ENCODE results near the gene ANKRD45.
"Not testable (repeated sequence)": the region's sequence is repeated elsewhere in the genome, so short reads cannot be mapped to it uniquely, and the experiment has no call there.

ANKRD45 gene, protein sequence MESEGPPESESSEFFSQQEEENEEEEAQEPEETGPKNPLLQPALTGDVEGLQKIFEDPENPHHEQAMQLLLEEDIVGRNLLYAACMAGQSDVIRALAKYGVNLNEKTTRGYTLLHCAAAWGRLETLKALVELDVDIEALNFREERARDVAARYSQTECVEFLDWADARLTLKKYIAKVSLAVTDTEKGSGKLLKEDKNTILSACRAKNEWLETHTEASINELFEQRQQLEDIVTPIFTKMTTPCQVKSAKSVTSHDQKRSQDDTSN

DNA sequence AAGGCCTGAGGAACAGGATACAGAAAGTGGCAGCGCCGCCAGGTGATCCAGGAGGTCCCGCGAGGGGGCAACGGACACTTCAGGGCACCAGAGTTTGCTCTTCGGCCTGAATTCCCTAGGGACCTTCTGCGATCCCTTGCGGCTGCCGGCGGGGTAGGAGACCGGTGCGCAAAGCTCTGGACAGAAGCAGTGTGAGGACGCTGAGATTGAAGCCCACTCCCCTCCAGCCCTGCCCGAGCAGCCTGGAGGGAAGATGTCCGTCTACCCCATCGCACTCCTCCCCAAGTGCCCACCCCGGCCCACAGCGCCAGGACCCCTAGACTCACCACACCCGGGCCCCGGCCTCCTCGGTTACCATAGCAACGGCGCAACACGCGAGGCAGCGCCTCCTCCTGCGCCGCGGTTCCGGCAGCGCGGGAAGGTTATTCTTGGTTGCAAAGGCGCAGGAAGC, at the start of gene ANKRD45:
ANKRD45 (minus strand) TSS at position 361 of the 451 bp plus-strand sequence. CDS start 10,433 bp downstream, outside the sequence.
- DNase-seq (ENCODE audit: low read depth in 2 of 2, low spot score in 1 of 2) = no peak

- DNase-seq (ENCODE audit: low read depth in 2 of 2, low spot score in 1 of 2) = no peak
Measured at GRCh38 chr1:173717238-173717637, 47.6 kb upstream of the ANKRD45 start.

- DNase-seq (ENCODE audit: low read depth in 2 of 2, low spot score in 1 of 2) = no peak
Measured at GRCh38 chr1:173715538-173715844, 45.8 kb upstream of the ANKRD45 start.

- peak; percentile 51 to 69 for DNase-seq (ENCODE audit: low read depth in 2 of 2, low spot score in 1 of 2)
Measured at GRCh38 chr1:173714759-173715537, 45.3 kb upstream of the ANKRD45 start, which contains the start of gene KLHL20. KLHL20 (plus strand) TSS chr1:173714981; CDS start chr1:173716044, 1,063 bp downstream.

DNA sequence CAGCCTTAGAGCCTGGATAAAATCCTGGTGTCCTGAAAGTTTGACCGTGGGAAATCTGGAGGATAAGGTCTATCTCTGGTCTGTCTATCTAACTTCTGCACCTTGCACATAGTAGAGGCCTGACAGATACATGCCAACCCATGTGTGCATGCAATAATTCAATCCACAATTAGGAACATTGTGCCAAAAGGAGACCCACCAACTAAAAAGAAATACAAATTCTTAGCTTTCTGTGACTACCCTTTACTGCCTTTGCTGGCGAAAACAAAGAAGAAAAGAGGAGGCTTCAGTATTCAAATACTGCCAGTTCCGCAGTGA, 44.7 kb upstream of the ANKRD45 start:
- no peak for DNase-seq (ENCODE audit: low read depth in 2 of 2, low spot score in 1 of 2)

- DNase-seq (ENCODE audit: low read depth in 2 of 2, low spot score in 1 of 2) = no peak
Measured at GRCh38 chr1:173708787-173709186, 39.1 kb upstream of the ANKRD45 start.

DNA sequence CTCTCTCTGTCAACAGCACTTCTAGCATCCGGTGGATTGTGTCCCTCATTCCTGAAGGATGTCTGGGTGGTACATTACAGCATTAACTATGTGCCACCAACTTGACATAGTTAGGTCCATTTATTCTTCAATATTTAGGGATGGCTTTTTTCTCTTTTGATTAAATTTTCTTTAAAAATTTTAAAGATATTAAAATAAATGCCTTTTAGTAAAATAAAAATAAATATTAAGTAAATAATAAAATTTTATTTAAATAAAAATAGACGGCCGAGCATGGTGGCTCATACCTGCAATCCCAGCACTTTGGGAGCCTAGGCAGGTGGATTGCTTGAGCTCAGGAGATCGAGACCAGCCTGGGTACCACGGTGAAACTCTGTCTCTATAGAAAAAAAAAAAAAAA, 35.5 kb upstream of the ANKRD45 start:
- DNase-seq (ENCODE audit: low read depth in 2 of 2, low spot score in 1 of 2) = no peak

DNA sequence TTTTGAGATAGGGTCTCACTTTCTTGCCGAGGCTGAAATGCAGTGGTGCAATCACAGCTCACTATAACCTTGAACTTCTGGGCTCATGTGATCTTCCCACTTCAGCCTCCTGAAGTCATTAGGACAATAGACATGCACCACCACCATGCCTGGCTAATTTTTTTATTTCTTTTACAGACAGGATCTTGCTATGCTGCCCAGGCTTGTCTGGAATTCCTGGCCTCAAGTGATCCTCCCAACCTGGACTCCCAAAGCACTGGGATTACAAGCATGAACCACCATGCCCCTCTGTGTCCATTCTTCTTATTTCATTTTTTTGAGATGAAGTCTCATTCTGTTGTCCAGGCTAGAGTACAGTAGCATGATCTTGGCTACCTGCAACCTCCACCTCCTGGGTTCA, 33.1 kb upstream of the ANKRD45 start:
- DNase-seq (ENCODE audit: low read depth in 2 of 2, low spot score in 1 of 2) = no peak

- not testable (repeated sequence) for DNase-seq (ENCODE audit: low read depth in 2 of 2, low spot score in 1 of 2)
Measured at GRCh38 chr1:173701299-173701698, 31.6 kb upstream of the ANKRD45 start.

GRCh38 chr1:173693238-173693637, 23.6 kb upstream of the ANKRD45 start:
- no peak for DNase-seq (ENCODE audit: low read depth in 2 of 2, low spot score in 1 of 2)

DNA sequence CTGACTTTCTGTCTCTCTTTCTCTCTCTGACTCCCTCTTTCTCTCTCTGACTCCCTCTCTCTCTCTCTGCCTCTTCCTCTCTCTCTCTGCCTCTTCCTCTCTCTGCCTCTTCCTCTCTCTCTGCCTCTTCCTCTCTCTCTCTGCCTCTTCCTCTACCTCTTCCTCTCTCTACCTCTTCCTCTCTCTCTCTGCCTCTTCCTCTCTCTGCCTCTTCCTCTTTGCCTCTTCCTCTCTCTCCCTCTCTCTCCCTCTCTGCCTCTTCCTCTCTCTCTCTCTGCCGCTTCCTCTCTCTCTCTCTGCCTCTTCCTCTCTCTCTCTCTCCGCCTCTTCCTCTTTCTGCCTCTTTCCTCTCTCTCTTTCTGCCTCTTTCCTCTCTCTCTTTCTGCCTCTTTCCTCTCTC, 18.6 kb upstream of the ANKRD45 start:
- DNase-seq (ENCODE audit: low read depth in 2 of 2, low spot score in 1 of 2) = no peak

GRCh38 chr1:173685121-173685520, 15.5 kb upstream of the ANKRD45 start:
- not testable (repeated sequence) for DNase-seq (ENCODE audit: low read depth in 2 of 2, low spot score in 1 of 2)

GRCh38 chr1:173683838-173684237, 14.2 kb upstream of the ANKRD45 start:
- DNase-seq (ENCODE audit: low read depth in 2 of 2, low spot score in 1 of 2) = not testable (repeated sequence)

DNA sequence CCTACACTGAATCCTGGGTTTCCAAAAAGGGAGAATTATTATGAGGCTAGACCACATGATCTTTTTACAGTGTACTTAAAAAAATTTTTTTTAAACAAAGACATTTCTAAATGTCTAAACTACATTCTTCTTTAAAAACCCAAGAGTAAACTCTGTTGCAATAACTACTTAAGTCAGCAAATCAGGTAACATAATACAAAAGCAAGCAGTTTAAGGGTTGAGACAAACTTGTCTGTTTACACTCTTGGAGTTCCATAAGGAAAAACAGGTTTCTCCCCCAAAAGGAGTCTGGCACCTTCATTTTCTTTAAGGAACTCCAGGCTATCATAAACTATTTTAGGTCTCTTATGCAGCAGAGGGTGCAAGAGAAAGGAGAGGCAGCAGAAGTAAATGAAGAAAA, 12.5 kb upstream of the ANKRD45 start:
- no peak for DNase-seq (ENCODE audit: low read depth in 2 of 2, low spot score in 1 of 2)

DNA sequence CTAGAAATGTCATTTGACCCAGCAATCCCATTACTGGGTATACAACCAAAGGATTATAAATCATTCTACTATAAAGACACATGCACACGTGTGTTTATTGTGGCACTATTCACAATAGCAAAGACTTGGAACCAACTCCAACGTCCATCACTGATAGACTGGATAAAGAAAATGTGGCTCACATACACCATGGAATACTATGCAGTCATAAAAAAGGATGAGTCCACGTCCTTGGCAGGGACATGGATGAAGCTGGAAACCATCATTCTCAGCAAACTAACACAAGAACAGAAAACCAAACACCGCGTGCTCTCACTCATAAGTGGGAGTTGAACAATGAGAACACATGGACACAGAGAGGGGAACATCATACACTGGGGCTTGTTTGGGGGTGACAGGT, 10.5 kb upstream of the ANKRD45 start:
- not testable (repeated sequence) for DNase-seq (ENCODE audit: low read depth in 2 of 2, low spot score in 1 of 2)

GRCh38 chr1:173674496-173674895, 4.8 kb upstream of the ANKRD45 start:
- DNase-seq (ENCODE audit: low read depth in 2 of 2, low spot score in 1 of 2) = not testable (repeated sequence)

GRCh38 chr1:173666646-173667045, 3.0 kb downstream of the ANKRD45 start:
- DNase-seq (ENCODE audit: low read depth in 2 of 2, low spot score in 1 of 2) = no peak

GRCh38 chr1:173663159-173663558, 6.5 kb downstream of the ANKRD45 start:
- no peak for DNase-seq (ENCODE audit: low read depth in 2 of 2, low spot score in 1 of 2)

- no peak for DNase-seq (ENCODE audit: low read depth in 2 of 2, low spot score in 1 of 2)
Measured at GRCh38 chr1:173661763-173662162, 7.9 kb downstream of the ANKRD45 start.

DNA sequence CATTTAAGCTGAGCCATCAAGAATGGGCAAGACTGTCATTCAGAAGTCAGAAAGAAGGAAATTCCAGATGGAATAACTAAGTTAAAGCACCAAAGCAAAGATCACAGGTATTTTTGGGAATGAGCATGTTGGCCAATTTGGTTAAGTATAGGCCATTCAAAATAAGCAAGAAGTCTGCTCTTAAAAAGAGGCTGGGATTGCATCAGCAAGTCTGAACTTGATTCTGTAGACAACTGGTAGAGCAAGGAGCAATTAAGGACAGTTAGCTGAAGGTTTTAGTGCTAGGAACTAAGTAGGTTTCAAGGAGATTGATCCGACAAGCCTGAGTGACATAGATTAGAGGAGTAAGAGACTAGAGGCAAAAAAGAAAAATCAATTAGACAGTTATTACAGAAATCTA, 8.4 kb downstream of the ANKRD45 start:
- DNase-seq (ENCODE audit: low read depth in 2 of 2, low spot score in 1 of 2) = no peak

- DNase-seq (ENCODE audit: low read depth in 2 of 2, low spot score in 1 of 2) = no peak
Measured at GRCh38 chr1:173660306-173660705, 9.3 kb downstream of the ANKRD45 start.

- DNase-seq (ENCODE audit: low read depth in 2 of 2, low spot score in 1 of 2) = no peak
Measured at GRCh38 chr1:173648880-173649605, 20.6 kb downstream of the ANKRD45 start.

All from stimulated activated CD8-positive, alpha-beta memory T cell treated with anti-CD3 and anti-CD28 coated beads, Interleukin-4, amount 100 ng/mL, for 4 hours (primary cell).